Stimulated activated naive CD8-positive, alpha-beta T cell treated with anti-CD3 and anti-CD28 coated beads, Interleukin-15, amount 100 ng/mL, for 72 hours (primary cell): ENCODE results near the gene ASB2.
A peak's percentile ranks its signal among the peaks of the same experiment; 100 is the strongest.

ENCODE experiments used
- ATAC-seq: fragments of 150-1000 bp; cut with Tn5 transposase; 2 replicates; pipeline ENCODE4 v1.10.0; 2021; ENCODE audit warnings: mild to moderate bottlenecking, moderate library complexity
- DNase-seq, 2 donors: peaks; one replicate each; pipeline ENCODE4 v3.0.0; 2021 to 2022
- H3K27ac Mint-ChIP-seq, 2 donors: one replicate each; pipeline ENCODE4 v1.8.0; 2022; ENCODE audit warnings: mild to moderate bottlenecking in 2 of 2, mixed read lengths in 2 of 2, moderate library complexity in 2 of 2
- H3K27me3 Mint-ChIP-seq: one replicate; pipeline ENCODE4 v1.8.0; 2022; ENCODE audit warnings: mixed read lengths
- H3K4me1 Mint-ChIP-seq: one replicate; pipeline ENCODE4 v1.8.0; 2022; ENCODE audit warnings: mild to moderate bottlenecking, mixed read lengths
- H3K4me3 Mint-ChIP-seq, 2 donors: one replicate each; pipeline ENCODE4 v1.8.0; 2022; ENCODE audit warnings: mild to moderate bottlenecking in 2 of 2, mixed read lengths in 2 of 2, moderate library complexity in 1 of 2
- H3K9me3 Mint-ChIP-seq, 2 donors: one replicate each; pipeline ENCODE4 v1.8.0; 2022; ENCODE audit warnings: mixed read lengths in 2 of 2

Gene ASB2

GRCh38 chr14:93954900-93955849 lies 21.2 kb downstream of the ASB2 start:
- ATAC-seq (peak; percentile 34), DNase-seq (peak in 1 of 2 donors; percentile 57)
- H3K4me1 Mint-ChIP-seq: peaks cover 98% of the 10 kb centered on the region
- peak overlapping the region; percentile 93 to 97 for H3K4me3 Mint-ChIP-seq
- H3K27ac Mint-ChIP-seq: peak overlapping the region; percentile 93 to 96
- no peaks in the 10 kb centered on the region for H3K9me3 Mint-ChIP-seq
- no peaks in the 10 kb centered on the region for H3K27me3 Mint-ChIP-seq

DNA sequence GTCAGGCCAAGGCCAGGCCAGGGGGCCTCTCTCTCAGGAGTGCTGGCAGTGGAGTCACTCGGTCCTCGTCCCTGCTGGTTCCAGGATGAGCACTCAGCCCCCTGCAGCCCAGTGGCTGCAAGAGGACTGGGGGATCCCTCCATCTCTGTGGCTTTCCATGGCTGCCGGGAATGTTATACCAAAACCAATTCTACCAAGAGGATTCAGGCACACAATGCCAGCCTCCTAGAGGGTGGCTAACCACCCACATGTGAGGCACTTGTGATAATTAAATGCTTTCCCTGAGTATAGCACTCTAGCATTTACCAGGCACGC lies 21.9 kb downstream of the ASB2 start:
- Mint-ChIP-seq H3K4me1 (peaks cover 98% of the 10 kb centered on the region), H3K4me3 (peak overlapping the region; percentile 93 to 97), H3K27me3 (no peaks in the 10 kb centered on the region), H3K9me3 (no peaks in the 10 kb centered on the region), H3K27ac (peak overlapping the region; percentile 93 to 96)
- ATAC-seq (no peak), DNase-seq (no peak)

DNA sequence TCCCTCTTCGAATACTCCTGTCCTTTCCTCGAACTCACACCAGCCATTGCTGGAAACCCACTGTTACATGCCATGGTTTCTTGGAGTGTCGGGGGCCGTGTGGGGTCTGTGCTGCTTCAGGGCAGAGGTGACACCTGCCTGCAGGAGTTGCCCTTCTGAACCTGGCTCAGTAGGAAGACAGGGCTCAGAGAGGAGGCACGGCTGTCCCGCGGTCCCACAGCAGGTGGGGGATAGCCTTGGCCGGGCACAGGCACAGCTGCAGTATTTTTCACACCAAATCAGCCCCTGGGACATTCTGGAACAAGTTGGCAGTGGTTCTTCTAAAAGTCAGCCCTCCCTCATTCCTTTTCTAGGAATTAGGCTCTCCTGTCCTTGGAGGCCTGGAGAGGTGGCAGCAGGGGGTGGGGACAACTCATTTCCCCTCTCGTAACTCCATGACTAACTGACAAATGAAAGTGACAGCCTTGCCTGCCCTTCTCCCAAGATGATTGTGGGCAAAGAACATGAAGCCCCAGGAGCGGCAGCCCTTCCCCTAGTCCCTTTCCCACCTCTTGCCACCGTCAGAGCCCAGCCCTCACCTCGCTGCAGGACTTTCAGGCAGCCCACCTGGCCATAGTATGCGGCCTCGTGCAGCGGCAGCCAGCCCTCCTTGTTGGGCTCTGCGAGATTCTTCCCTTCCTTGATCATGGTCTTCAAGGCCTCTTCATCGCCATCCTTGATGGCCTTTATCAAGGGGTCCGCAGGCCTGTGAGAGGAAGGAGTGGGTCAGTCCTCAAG lies 22.4 kb downstream of the ASB2 start:
- Mint-ChIP-seq H3K4me3 (peak overlapping the region; percentile 93 to 97), H3K4me1 (peaks cover 93% of the 10 kb centered on the region)
- ATAC-seq: no peak

DNA sequence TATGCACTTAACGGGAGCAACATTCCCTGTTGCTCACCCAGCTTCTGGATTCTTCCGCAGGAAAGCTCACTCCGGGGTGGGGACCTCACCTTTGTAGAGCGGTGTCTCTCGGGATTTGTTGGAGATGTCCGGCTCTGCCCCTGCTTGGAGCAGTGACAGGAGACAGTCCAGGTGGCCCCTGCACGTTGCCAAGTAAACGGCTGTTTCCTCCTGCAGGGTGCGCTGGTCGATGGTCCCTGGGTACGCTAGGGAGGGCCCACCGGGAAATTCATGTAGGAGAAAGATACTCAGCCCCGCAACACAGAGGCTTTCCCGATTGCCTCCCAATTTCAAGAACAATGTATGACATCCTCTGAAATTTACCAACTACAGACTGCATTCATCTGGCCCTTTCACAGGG lies 23.1 kb downstream of the ASB2 start:
- H3K27ac Mint-ChIP-seq: no peak overlapping the region

More for the DNA sequence above, 22.4 kb downstream of the ASB2 start:
- Mint-ChIP-seq H3K9me3 (no peaks in the 10 kb centered on the region), H3K27ac (peak overlapping the region in 1 of 2 donors; percentile 21), H3K27me3 (no peaks in the 10 kb centered on the region)
- no peak for DNase-seq

GRCh38 chr14:93952829-93953228 lies 23.5 kb downstream of the ASB2 start:
- peaks cover 82% of the 10 kb centered on the region for H3K4me1 Mint-ChIP-seq
- DNase-seq (no peak), ATAC-seq (no peak)
- peak overlapping the region; percentile 22 to 24 for H3K4me3 Mint-ChIP-seq
- no peaks in the 10 kb centered on the region for H3K9me3 Mint-ChIP-seq
- H3K27me3 Mint-ChIP-seq: no peaks in the 10 kb centered on the region
- no peak overlapping the region for H3K27ac Mint-ChIP-seq

More for the DNA sequence above, 23.1 kb downstream of the ASB2 start:
- Mint-ChIP-seq H3K9me3 (no peaks in the 10 kb centered on the region), H3K4me1 (peaks cover 86% of the 10 kb centered on the region), H3K4me3 (peak overlapping the region; percentile 24 to 97), H3K27me3 (no peaks in the 10 kb centered on the region)
- no peak for DNase-seq
- no peak for ATAC-seq

DNA sequence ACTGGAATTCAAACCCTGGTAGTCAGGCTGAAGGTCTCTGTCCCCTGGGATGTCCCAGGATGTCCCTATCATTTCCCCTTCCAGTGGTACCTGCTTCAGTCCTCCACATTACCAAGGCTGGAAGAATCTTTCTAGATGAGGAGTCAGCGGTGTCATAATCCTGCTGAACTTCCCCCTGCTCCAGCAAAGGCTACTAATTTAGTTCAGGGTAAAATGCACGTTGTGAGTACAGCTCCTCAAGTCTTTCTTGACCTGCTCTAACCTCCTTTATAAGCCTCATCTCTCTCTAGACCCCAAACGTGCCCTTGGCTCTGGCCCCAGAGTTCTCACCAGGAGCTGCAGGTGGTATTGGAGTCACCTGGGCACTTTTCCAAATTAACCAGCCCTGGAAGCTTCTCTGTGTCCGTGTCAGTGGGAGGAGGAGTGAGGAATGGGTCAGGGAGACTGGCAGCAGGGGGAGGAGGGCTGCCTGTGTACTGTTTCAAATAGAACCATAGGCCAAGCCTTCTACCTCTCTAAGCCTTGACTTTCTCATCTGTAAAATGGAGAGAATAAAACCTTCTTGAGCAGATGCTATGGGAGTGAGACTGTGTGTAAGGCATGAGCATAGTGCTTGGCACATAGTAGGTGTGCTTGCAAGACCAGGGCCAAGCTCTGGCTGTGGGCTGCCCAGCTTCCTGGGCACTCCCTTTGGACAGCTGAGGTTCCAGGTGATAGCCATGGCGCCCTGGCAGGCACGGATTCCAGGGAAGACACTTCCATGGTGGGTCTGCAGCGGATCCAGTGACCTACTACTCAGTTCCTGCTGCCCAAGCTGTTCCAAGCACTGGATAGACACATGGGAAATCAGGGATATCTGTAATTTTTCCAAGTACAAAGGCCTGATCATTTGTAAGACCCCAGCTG lies 24.5 kb downstream of the ASB2 start:
- ATAC-seq: no peak
- Mint-ChIP-seq H3K9me3 (no peaks in the 10 kb centered on the region), H3K27me3 (no peaks in the 10 kb centered on the region), H3K4me1 (peaks cover 73% of the 10 kb centered on the region), H3K4me3 (no peak overlapping the region), H3K27ac (no peak overlapping the region)
- DNase-seq: no peak

GRCh38 chr14:93950948-93951634 lies 25.3 kb downstream of the ASB2 start:
- H3K9me3 Mint-ChIP-seq: no peaks in the 10 kb centered on the region
- H3K4me3 Mint-ChIP-seq: no peak overlapping the region
- peak overlapping the region in 1 of 2 donors; percentile 19 for H3K27ac Mint-ChIP-seq
- H3K4me1 Mint-ChIP-seq: peaks cover 65% of the 10 kb centered on the region
- DNase-seq: no peak
- ATAC-seq: no peak
- H3K27me3 Mint-ChIP-seq: no peaks in the 10 kb centered on the region

GRCh38 chr14:93949511-93950075 lies 26.8 kb downstream of the ASB2 start:
- ATAC-seq (no peak), DNase-seq (no peak)
- H3K4me3 Mint-ChIP-seq: no peak overlapping the region
- H3K9me3 Mint-ChIP-seq: no peaks in the 10 kb centered on the region
- peaks cover 50% of the 10 kb centered on the region for H3K4me1 Mint-ChIP-seq
- H3K27me3 Mint-ChIP-seq: no peaks in the 10 kb centered on the region
- no peak overlapping the region for H3K27ac Mint-ChIP-seq

- Mint-ChIP-seq H3K4me3 (no peak overlapping the region), H3K9me3 (no peaks in the 10 kb centered on the region), H3K27me3 (no peaks in the 10 kb centered on the region), H3K4me1 (peaks cover 32% of the 10 kb centered on the region), H3K27ac (no peak overlapping the region)
- DNase-seq: no peak
- ATAC-seq: no peak
Measured at GRCh38 chr14:93947282-93947681, 29.1 kb downstream of the ASB2 start.

GRCh38 chr14:93946541-93947090 lies 29.8 kb downstream of the ASB2 start:
- H3K4me3 Mint-ChIP-seq: no peak overlapping the region
- H3K9me3 Mint-ChIP-seq: no peaks in the 10 kb centered on the region
- H3K4me1 Mint-ChIP-seq: peaks cover 31% of the 10 kb centered on the region
- DNase-seq (no peak), ATAC-seq (no peak)
- no peaks in the 10 kb centered on the region for H3K27me3 Mint-ChIP-seq
- H3K27ac Mint-ChIP-seq: no peak overlapping the region

DNA sequence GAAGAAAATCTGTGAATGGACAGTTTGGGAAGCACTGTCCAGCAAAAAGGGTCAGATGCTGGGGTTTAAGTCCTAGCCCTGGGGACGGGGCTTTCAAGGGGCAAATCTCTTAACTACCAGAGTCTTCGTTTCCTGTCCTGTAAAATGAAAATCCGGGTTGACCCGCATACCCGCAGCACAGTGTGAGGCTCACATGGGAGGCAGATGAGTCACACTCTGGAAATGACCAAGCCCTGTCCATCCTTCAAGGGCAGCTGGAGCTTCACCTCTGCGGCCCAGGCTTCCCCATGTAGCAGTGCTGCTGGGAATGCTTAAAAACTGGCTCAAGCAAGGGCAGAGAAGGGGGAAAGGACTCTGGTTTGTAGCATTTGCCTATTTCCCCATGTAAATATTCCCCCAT lies 30.3 kb downstream of the ASB2 start:
- H3K27me3 Mint-ChIP-seq: no peaks in the 10 kb centered on the region
- H3K9me3 Mint-ChIP-seq: no peaks in the 10 kb centered on the region
- ATAC-seq (no peak), DNase-seq (no peak)
- no peak overlapping the region for H3K4me3 Mint-ChIP-seq
- no peak overlapping the region for H3K27ac Mint-ChIP-seq
- H3K4me1 Mint-ChIP-seq: peaks cover 31% of the 10 kb centered on the region

- ATAC-seq: no peak
- Mint-ChIP-seq H3K27ac (peak overlapping the region in 1 of 2 donors; percentile 31), H3K4me3 (no peak overlapping the region), H3K4me1 (peaks cover 31% of the 10 kb centered on the region), H3K27me3 (no peaks in the 10 kb centered on the region), H3K9me3 (no peaks in the 10 kb centered on the region)
- DNase-seq: no peak
Measured at GRCh38 chr14:93945070-93945399, 31.3 kb downstream of the ASB2 start.

DNA sequence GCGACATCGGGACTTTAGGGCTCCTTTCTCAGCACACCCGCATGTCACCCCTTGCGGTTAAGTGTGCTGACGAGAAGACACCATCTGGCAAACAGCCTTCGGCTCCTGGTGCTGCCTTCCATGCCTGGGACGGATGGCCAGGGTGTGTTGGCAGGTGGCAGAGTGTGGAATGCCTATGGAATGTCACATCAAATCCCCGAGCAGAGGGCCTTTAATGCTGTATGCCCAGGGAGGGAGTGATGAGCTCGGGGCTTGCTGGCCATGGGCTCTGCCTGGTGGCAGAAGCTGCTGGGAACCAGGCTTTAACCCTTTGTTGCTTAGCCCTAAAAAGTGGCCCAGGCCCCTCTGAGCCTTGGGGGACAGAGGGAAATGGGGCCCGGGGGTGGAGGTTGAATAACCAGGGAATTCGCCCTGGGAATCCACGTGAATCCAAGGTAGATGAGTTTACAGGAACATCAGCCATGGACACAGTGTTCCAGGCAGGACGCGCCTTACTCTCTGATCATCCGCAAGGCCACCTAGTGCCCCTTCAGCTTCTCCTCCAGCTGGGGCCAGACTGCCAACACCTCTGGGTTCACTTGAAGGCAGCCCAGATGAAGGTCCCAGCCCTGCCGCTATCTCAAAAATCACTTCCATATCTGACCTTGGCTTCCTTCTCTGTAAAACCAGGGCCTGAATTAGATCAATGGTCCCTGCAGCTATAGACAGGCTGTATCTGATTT lies 31.9 kb downstream of the ASB2 start:
- ATAC-seq: no peak
- DNase-seq: no peak
- Mint-ChIP-seq H3K27ac (no peak overlapping the region), H3K27me3 (no peaks in the 10 kb centered on the region), H3K9me3 (no peaks in the 10 kb centered on the region), H3K4me1 (peaks cover 31% of the 10 kb centered on the region), H3K4me3 (no peak overlapping the region)

DNA sequence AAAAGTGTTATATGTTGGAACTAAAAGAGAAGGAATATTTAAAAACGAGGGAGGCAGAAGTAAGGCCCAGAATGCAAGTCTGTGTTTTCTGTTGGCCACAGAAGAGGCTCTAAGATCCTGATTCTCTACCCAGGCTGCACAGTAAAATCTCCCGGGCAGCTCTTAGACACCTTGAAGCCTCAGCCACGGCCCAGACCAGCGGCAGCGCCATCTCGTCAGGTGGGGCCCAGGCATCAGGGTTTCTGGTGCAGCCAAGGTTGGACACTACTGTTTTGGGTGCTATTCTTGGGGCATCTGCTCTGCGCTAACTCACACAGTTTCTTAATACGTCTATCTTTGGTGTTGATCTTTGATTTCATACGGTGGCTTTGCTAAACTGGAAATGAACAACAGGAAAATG lies 32.4 kb downstream of the ASB2 start:
- Mint-ChIP-seq H3K27me3 (peaks cover 2% of the 10 kb centered on the region), H3K27ac (peak overlapping the region in 1 of 2 donors; percentile 35), H3K9me3 (no peaks in the 10 kb centered on the region), H3K4me3 (no peak overlapping the region), H3K4me1 (peaks cover 34% of the 10 kb centered on the region)
- DNase-seq (no peak), ATAC-seq (no peak)
